Mucosa of stomach (tissue), 1 donor: Measurements from ENCODE around the gene ABCC11.

Experiments
- H3K27me3 ChIP-seq: one replicate; pipeline ENCODE4 v1.7.0; 2013; ENCODE audit warnings: mild to moderate bottlenecking, low read length; ENCODE audit not compliant: control insufficient read depth, insufficient read depth
- H3K36me3 ChIP-seq: one replicate; pipeline ENCODE4 v1.7.0; 2013; ENCODE audit warnings: low read length; ENCODE audit not compliant: control insufficient read depth, insufficient read depth
- H3K4me1 ChIP-seq: one replicate; pipeline ENCODE4 v1.7.0; 2013; ENCODE audit warnings: mild to moderate bottlenecking, low read length; ENCODE audit not compliant: control insufficient read depth, insufficient read depth
- H3K4me3 ChIP-seq: one replicate; pipeline ENCODE4 v1.7.0; 2013; ENCODE audit warnings: low read length
- H3K9ac ChIP-seq: one replicate; pipeline ENCODE4 v1.7.0; 2013; ENCODE audit warnings: mild to moderate bottlenecking, low read length, moderate library complexity
- H3K9me3 ChIP-seq: one replicate; pipeline ENCODE4 v1.7.0; 2013; ENCODE audit warnings: mild to moderate bottlenecking, low read length, moderate library complexity; ENCODE audit not compliant: control insufficient read depth
- donor health status: Pancreatic carcinoma.

Gene ABCC11

GRCh38 chr16:48276102-48276501 is 28.8 kb upstream of the ABCC11 start:
- Histone ChIP-seq H3K4me3 (no peak overlapping the region), H3K9ac (no peak overlapping the region), H3K9me3 (no peaks in the 10 kb centered on the region), H3K4me1 (peaks cover 4% of the 10 kb centered on the region), H3K36me3 (no peaks in the 10 kb centered on the region), H3K27me3 (no peaks in the 10 kb centered on the region)

GRCh38 chr16:48274476-48274875 is 27.1 kb upstream of the ABCC11 start:
- H3K4me1 ChIP-seq: peaks cover 13% of the 10 kb centered on the region
- no peak overlapping the region for H3K4me3 ChIP-seq
- H3K27me3 ChIP-seq: no peaks in the 10 kb centered on the region
- H3K9me3 ChIP-seq: no peaks in the 10 kb centered on the region
- H3K36me3 ChIP-seq: no peaks in the 10 kb centered on the region
- H3K9ac ChIP-seq: no peak overlapping the region

- no peaks in the 10 kb centered on the region for H3K27me3 ChIP-seq
- H3K36me3 ChIP-seq: no peaks in the 10 kb centered on the region
- H3K9me3 ChIP-seq: no peaks in the 10 kb centered on the region
- H3K4me3 ChIP-seq: no peak overlapping the region
- H3K4me1 ChIP-seq: peaks cover 13% of the 10 kb centered on the region
- H3K9ac ChIP-seq: no peak overlapping the region
These were observed 25.6 kb upstream of the ABCC11 start for GRCh38 chr16:48272837-48273421.

GRCh38 chr16:48271728-48272127 is 24.4 kb upstream of the ABCC11 start:
- no peak overlapping the region for H3K9ac ChIP-seq
- no peak overlapping the region for H3K4me3 ChIP-seq
- no peaks in the 10 kb centered on the region for H3K36me3 ChIP-seq
- peaks cover 13% of the 10 kb centered on the region for H3K4me1 ChIP-seq
- H3K9me3 ChIP-seq: no peaks in the 10 kb centered on the region
- H3K27me3 ChIP-seq: no peaks in the 10 kb centered on the region

DNA sequence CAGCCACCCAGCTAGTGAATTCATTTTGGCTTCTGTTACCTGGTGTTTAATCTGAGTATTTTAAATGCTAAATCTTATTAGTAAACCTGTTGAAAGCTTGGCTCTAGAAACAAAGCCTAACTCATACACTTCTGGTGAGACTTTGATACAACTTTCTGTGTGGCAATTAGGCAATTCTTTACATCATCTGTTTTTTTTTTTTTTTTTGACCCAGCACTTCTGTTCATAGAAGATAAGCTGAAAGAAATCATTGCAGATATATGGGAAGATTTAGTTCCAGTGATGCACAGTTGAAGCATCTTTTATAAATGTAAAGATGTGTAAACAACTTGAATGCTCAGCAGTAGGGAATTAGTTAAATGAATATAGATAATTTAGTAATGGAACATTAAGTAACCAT is 21.7 kb upstream of the ABCC11 start:
- H3K4me3 ChIP-seq: no peak overlapping the region
- no peaks in the 10 kb centered on the region for H3K27me3 ChIP-seq
- no peaks in the 10 kb centered on the region for H3K36me3 ChIP-seq
- peaks cover 13% of the 10 kb centered on the region for H3K4me1 ChIP-seq
- no peaks in the 10 kb centered on the region for H3K9me3 ChIP-seq
- H3K9ac ChIP-seq: no peak overlapping the region

DNA sequence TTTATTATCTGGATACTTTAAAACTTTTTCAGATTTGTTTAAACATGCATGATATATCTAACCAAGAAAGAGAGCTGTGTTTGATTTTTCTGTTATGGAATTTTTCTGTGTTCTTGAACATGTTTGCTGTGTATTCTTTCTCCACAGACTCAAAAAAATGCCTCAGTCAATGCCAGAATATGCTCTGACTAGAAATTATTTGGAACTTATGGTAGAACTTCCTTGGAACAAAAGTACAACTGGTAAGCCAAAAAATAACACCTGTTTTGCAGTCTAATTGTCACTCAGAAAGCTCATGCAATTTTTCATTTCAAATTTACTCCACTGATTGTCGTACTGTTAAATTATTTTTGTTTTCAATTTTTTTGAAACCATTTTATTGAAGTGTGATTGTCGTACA is 15.3 kb upstream of the ABCC11 start:
- Histone ChIP-seq H3K4me3 (no peak overlapping the region), H3K36me3 (peaks cover 5% of the 10 kb centered on the region), H3K9me3 (no peaks in the 10 kb centered on the region), H3K9ac (no peak overlapping the region), H3K27me3 (no peaks in the 10 kb centered on the region), H3K4me1 (no peaks in the 10 kb centered on the region)

DNA sequence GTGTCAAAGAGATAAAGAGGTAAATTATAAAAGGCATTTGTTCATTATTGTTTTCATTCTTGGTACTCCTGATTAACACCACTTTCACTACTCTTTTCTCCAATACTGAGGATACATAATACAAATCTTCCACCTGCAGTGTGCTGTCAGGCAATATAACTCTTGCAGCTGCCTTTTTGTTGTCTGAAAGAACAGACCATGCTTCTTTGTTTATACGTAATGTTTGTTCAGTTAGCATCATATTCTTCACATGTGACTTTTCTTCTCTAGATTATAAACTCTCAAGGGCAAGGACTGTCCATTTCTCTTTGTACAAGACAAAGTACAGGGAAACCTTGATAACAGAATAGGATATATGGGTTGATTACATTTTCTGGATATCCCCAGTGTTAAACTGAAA is 14.2 kb upstream of the ABCC11 start:
- Histone ChIP-seq H3K36me3 (peaks cover 5% of the 10 kb centered on the region), H3K9me3 (no peaks in the 10 kb centered on the region), H3K4me3 (no peak overlapping the region), H3K4me1 (no peaks in the 10 kb centered on the region), H3K27me3 (no peaks in the 10 kb centered on the region), H3K9ac (no peak overlapping the region)

GRCh38 chr16:48256579-48257177 is 9.3 kb upstream of the ABCC11 start:
- H3K9me3 ChIP-seq: no peaks in the 10 kb centered on the region
- no peaks in the 10 kb centered on the region for H3K27me3 ChIP-seq
- no peak overlapping the region for H3K9ac ChIP-seq
- H3K4me3 ChIP-seq: no peak overlapping the region
- no peaks in the 10 kb centered on the region for H3K36me3 ChIP-seq
- peaks cover 5% of the 10 kb centered on the region for H3K4me1 ChIP-seq

- H3K4me1 ChIP-seq: peaks cover 27% of the 10 kb centered on the region
- no peaks in the 10 kb centered on the region for H3K27me3 ChIP-seq
- H3K9ac ChIP-seq: no peak overlapping the region
- H3K36me3 ChIP-seq: no peaks in the 10 kb centered on the region
- H3K4me3 ChIP-seq: no peak overlapping the region
- no peaks in the 10 kb centered on the region for H3K9me3 ChIP-seq
These were observed 4.7 kb upstream of the ABCC11 start for GRCh38 chr16:48252013-48252412.

- Histone ChIP-seq H3K9ac (no peak overlapping the region), H3K27me3 (no peaks in the 10 kb centered on the region), H3K4me1 (peaks cover 28% of the 10 kb centered on the region), H3K4me3 (no peak overlapping the region), H3K36me3 (no peaks in the 10 kb centered on the region), H3K9me3 (no peaks in the 10 kb centered on the region)
These were observed 3.4 kb upstream of the ABCC11 start for GRCh38 chr16:48250520-48251278.

- no peak overlapping the region for H3K9ac ChIP-seq
- H3K9me3 ChIP-seq: no peaks in the 10 kb centered on the region
- no peaks in the 10 kb centered on the region for H3K36me3 ChIP-seq
- peaks cover 25% of the 10 kb centered on the region for H3K4me1 ChIP-seq
- no peak overlapping the region for H3K4me3 ChIP-seq
- no peaks in the 10 kb centered on the region for H3K27me3 ChIP-seq
These were observed 1.3 kb downstream of the ABCC11 start for GRCh38 chr16:48246066-48246465.

GRCh38 chr16:48244863-48245195 is 2.5 kb downstream of the ABCC11 start:
- H3K9me3 ChIP-seq: no peaks in the 10 kb centered on the region
- H3K4me3 ChIP-seq: peak overlapping the region; percentile 98
- peaks cover 15% of the 10 kb centered on the region for H3K4me1 ChIP-seq
- no peaks in the 10 kb centered on the region for H3K27me3 ChIP-seq
- H3K36me3 ChIP-seq: no peaks in the 10 kb centered on the region
- H3K9ac ChIP-seq: peak overlapping the region; percentile 91
